Astrocyte of the cerebellum (primary cell): ENCODE data around the gene RBMS3.

Experiments used
- DNase-seq: peaks from one replicate; pipeline ENCODE4 v3.0.0-alpha.2; 2011; ENCODE audit warnings: low read depth
- H3K4me3 ChIP-seq: 2 replicates; pipeline ENCODE4 v1.5.1; 2011; ENCODE audit warnings: mild to moderate bottlenecking, low read depth, low read length, moderate library complexity
- CTCF ChIP-seq: IDR thresholded peaks from 2 replicates; pipeline ENCODE4 v1.5.1; 2012; ENCODE audit warnings: low read length, low read depth, moderate library complexity, mild to moderate bottlenecking; ENCODE audit errors: missing control alignments
- in situ Hi-C: cut with HindIII; loops from 2 replicates; pipeline ENCODE4 v1.10.0; 2017; ENCODE audit warnings: low sequenced_read_pairs

The RBMS3 gene

GRCh38 chr3:29379097-29379496 is 98.2 kb downstream of the RBMS3 start:
- DNase-seq, result no peak
- in situ Hi-C loops, result no loop called here
- H3K4me3 ChIP-seq, result no peak overlapping the region
- TF ChIP-seq CTCF, result no peak

GRCh38 chr3:29381595-29381994 is 100.7 kb downstream of the RBMS3 start:
- no peak overlapping the region for H3K4me3 ChIP-seq
- DNase-seq, result no peak
- TF ChIP-seq CTCF, result no peak
- in situ Hi-C loops, result no loop called here

- no peak for DNase-seq
- no peak for TF ChIP-seq CTCF
- in situ Hi-C loops, result no loop called here
Observed at GRCh38 chr3:29382409-29382808, 101.5 kb downstream of the RBMS3 start.

GRCh38 chr3:29382845-29383244 is 102.0 kb downstream of the RBMS3 start:
- no peak overlapping the region for H3K4me3 ChIP-seq
- no peak for TF ChIP-seq CTCF
- in situ Hi-C loops, result no loop called here
- DNase-seq, result no peak

More at GRCh38 chr3:29382409-29382808, 101.5 kb downstream of the RBMS3 start:
- no peak overlapping the region for H3K4me3 ChIP-seq

- no peak overlapping the region for H3K4me3 ChIP-seq
- in situ Hi-C loops, result no loop called here
- TF ChIP-seq CTCF, result no peak
- DNase-seq, result peak; percentile 82
Observed at GRCh38 chr3:29384640-29385039, 103.8 kb downstream of the RBMS3 start.

- in situ Hi-C loops, result no loop called here
- DNase-seq, result peak; percentile 73
- no peak overlapping the region for H3K4me3 ChIP-seq
- TF ChIP-seq CTCF, result no peak
Observed at GRCh38 chr3:29385046-29385830, 104.4 kb downstream of the RBMS3 start.
